DMS114 treated with DMSO at 0.1 percent for 48 hours (cell line): ENCODE data around the gene GRK5.
"Not testable (repeated sequence)": the region's sequence is repeated elsewhere in the genome, so short reads cannot be mapped to it uniquely, and the experiment has no call there.

Source experiments
- DNase-seq: peaks from one replicate; lab custom pipeline; 2025; ENCODE audit not compliant: unreplicated experiment; lab: John Stamatoyannopoulos, UW

GRK5 gene

DNA sequence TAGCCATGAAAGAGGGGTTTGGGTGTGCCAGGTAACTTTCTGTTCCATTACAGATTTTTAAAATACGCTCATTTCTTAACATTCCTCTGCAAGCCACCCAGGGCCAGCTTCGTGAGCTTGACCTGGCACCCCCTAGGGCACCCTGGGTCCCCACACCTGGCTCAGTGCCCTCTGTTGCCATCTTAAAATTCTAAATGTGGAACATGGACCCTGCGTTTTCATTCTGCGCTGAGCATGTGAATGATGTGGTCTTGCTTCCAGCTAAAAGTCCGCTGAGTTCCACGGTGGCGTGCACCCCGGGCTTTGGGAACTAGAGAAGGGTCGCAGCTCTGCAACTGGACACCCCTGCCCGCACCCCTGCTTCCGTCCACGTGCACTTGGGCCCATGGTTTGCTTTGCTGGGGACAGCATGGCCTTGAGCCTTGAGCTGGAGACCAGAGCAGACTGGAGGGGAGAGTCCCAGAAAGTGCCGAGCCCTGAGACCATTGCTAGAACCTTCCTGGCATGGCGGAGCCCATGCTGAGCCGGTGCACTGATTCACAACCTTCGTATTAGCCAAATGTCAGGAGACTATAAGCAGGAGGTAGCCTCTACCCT lies 244.0 kb downstream of the GRK5 start:
- DNase-seq = no peak

DNA sequence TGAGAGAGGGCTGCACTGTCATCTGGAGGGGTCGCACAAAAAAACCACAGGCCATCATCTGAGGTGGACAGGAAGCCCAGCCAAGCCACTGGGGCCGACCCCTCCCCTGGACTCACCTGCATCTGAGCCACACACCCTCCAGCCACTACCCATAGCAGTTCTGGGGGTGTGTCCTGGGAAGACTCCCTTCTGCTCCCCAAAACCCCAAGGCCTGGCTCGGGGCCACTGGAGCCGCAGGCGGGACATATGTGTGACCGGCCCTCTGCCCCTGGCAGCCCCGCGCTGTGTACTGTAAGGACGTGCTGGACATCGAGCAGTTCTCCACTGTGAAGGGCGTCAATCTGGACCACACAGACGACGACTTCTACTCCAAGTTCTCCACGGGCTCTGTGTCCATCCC lies 245.0 kb downstream of the GRK5 start:
- DNase-seq = no peak

- DNase-seq = no peak
Measured at GRCh38 chr10:119453313-119453712, 245.9 kb downstream of the GRK5 start.

DNA sequence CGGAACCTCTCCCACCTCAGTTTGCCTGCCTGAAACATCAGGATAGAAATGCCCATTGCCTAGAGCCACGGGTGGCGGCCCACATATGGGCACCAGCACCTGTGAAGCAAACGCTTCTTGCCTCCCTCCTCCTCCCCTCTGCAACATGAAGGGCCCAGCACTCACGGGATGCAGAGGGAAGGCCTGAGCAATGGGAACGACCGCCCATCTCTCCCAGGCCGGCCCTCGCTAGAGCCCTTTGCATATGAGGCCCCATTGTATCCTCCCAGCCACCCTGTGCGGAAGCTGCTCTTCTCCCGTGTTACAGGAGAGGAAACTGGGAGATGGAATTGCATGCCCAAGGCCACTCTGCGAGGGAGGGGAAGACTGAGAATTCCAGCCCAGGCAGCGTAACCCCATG lies 246.9 kb downstream of the GRK5 start:
- DNase-seq = no peak

- no peak for DNase-seq
Measured at GRCh38 chr10:119454990-119455389, 247.6 kb downstream of the GRK5 start.

DNA sequence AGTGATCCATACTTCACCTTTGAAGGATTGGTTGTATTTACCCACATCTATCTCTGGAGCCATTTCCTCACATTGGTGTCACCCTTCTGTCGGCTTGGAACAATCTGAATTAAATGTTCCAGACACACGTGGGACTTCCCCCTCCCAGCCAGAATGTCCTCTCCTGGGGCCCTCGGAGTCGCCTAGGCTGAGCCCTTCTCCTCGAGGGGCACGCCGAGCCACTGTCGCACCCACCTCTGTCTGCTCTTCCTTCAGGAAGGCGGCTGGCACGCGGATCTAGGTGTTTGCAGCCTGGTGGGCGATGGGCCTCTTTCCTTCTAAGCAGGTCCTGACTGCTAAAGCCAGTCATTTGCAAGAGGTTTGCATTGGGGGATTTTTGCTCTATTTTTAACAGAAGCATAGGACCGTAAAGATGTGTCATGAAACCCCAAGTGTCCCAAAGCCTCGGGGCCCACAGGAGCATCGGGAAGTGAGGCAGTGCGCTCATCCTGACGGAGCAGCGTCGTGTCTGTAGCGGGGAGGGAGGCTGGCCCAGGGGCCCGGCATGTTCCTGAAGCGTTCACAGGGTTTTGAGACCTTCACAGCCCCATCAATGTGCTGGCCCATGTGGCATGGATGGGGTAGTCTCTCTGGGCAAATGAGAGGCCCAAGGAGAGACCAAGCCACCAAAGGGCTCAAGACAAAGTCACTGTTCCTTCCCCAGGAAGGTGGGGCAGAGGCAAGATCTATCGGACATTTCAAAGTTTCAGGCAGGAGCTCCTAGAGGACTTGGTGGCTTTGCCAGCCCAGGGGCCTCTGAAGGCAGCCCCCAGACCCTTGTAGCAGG lies 248.5 kb downstream of the GRK5 start:
- no peak for DNase-seq

- DNase-seq = no peak
Measured at GRCh38 chr10:119456435-119456810, 249.1 kb downstream of the GRK5 start.

- no peak for DNase-seq
Measured at GRCh38 chr10:119457966-119458766, 250.8 kb downstream of the GRK5 start.

DNA sequence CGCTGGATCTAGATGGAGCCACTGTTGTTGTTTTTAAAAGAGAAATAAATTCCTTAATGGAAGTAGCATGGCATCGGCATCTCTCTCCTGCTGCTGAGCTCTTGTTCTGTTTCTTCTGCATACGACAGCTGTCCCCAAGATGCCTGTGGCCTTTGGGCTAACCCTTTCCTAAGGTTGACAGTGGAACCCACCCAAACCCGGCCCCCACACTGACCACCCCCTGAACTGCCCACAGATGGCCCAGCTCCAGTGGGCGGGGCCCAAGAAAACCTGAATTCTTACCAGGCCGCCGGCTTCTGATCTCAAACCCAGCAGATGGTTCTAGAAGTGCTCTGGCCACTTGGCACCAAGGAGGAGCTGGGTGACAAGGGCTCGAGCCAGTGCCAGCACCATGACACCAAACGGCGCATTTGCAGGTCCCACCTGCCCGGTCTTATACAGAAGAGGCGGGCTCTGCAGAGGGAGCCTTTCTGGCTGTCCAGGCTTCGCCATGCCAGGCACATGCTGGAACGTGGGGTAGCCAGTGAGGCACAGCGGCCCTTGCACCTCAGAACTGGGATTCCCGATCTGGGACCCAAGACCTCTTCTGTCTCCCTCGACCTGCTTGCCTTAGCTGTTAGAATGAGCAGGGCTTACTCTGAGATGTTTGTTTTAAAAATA lies 252.4 kb downstream of the GRK5 start:
- DNase-seq = no peak

DNA sequence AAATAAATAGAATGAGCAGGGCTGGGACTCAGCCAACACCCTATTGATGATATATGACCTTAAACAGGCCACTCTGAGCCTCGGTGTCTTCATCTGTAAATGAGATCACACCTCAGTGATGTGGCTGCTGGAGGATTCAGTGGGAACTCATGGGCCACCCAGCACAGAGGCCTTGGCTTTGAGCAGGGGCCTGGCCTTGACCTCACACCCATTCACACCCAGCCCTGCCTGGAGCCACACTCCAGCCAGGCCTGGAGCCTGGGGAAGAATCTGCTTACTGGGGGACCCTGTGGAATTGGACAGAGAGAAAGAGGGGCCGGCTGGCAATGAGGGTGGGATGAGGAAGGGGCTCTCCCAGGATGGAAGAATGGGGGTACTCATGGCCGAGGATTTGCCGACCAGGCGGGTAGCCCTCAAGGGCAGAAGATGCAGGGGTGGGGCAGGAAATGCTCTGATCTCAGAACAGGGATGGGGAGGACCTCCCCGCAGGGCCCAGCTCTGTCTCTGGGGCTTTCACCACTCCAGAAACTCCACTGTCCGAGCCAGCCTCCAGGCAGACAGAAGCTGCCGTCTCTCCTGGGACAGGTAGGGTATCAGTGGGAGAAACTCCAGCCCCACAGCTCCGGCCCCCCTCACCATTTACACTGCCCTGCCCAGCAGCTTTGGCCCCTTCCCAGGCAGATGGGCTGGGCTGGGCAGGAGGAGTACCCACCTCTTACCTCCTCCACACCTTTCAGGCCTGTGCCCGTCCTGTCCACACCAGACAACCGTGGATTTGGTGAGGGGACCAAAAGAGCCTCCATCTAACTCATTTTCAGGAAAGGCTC lies 253.2 kb downstream of the GRK5 start:
- no peak for DNase-seq

DNA sequence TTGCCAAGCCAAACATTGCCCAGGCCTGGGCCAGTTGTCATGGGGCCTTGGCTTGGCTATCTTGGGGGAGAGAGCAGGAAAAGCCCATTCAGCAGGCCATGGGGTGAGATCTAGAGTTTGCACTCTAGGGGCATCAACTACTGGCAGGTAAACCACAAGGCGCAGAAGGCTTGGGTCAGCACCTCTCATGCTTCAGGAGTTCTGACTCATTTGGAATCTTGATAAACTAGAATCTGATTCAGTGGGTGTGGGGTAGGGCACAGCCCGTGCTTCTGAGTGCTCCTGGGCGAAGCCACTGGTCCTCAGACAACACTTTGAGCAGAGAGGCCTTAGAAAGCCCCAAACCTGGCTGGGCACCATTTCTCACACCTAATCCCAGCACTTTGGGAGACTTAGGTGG lies 254.0 kb downstream of the GRK5 start:
- DNase-seq = no peak

- DNase-seq = no peak
Measured at GRCh38 chr10:119461923-119462322, 254.6 kb downstream of the GRK5 start.

GRCh38 chr10:119462773-119463172 lies 255.4 kb downstream of the GRK5 start:
- DNase-seq = no peak

- DNase-seq = not testable (repeated sequence)
Measured at GRCh38 chr10:119463195-119463594, 255.8 kb downstream of the GRK5 start.

- DNase-seq = no peak
Measured at GRCh38 chr10:119465085-119465484, 257.7 kb downstream of the GRK5 start.

GRCh38 chr10:119466076-119466475 lies 258.7 kb downstream of the GRK5 start:
- no peak for DNase-seq

DNA sequence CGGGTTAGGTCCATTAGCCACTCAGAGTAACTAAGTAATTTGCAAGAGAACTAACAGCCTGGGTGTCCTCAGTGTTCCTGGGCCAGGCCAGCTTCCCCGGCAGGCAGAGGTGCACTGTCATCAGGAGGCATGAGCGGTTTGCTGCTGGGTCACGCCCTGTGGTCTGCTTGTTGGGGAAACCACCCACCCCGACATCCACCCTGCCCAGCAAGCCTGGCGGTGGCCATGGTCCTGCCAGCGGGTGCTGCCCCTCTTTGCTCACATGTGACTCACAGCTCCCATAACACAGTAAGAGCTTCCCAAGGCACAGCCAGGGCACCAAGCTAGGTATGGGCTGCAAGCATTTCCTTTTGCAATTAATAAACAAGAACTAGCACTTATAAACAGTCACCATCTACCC lies 259.3 kb downstream of the GRK5 start:
- no peak for DNase-seq

- no peak for DNase-seq
Measured at GRCh38 chr10:119468542-119469324, 261.4 kb downstream of the GRK5 start.

- no peak for DNase-seq
Measured at GRCh38 chr10:119469325-119469707, 261.9 kb downstream of the GRK5 start.

- DNase-seq = no peak
Measured at GRCh38 chr10:119469846-119470245, 262.5 kb downstream of the GRK5 start.
